Fibroblast of mammary gland (primary cell): ENCODE data around the gene DUS1L.

Source experiments
- DNase-seq: peaks from one replicate; pipeline ENCODE4 v3.0.0-alpha.2; 2010; ENCODE audit warnings: low read depth
- H3K4me3 ChIP-seq: 2 replicates; pipeline ENCODE4 v1.5.1; 2011; ENCODE audit warnings: low read depth, mild to moderate bottlenecking, low read length, moderate library complexity; ENCODE audit not compliant: control insufficient read depth
- CTCF ChIP-seq: conservative IDR thresholded peaks from 2 replicates; pipeline ENCODE4 v1.5.1; 2011; ENCODE audit warnings: low read depth, low read length, inconsistent platforms; ENCODE audit not compliant: control insufficient read depth, insufficient read depth

DUS1L gene

DNA sequence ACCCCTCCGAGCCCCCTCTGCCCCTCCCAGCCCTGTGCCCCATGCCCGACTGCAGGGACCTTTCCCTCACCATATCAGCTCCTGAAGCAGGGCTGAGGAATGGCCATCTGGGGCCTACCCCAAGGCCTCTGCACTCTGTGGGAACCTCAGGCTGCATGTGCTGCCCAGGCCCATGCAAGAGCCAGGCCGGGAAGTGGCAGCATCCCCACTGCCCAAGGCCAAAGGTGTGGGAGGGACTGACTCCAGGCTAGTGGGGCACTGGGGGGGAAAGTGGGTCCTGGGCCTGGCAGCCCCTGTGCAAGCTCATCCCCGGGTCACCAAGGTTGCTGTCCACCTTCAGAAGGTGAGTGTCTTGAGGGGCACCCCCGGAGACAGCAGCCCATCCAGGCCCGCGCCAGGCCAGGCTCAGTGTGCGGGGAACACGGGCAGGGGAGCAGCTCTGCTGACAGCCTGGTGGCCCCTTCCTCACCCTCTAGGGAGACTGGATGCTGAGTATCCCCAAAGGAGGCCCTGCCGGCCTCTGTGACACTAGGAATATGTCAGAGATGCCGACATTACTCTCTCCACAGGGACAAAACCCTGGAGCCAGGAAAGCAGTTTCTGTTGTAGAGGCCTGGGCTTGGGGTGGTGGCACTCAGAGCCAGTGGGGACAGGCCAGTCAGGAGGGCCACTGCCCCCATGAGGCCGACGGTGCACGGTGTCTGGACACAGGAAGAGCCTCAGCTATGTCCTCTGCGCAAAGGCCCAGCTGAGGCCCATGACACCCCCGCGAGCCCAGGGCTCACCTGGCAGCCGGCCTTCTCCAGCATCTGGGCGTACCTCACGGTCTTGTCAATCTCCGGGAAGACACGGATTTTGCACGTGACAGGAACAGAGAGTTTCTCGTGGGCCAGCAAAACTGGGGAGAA is 3.3 kb downstream of the DUS1L start:
- no peak for TF ChIP-seq CTCF
- H3K4me3 ChIP-seq, result no peak overlapping the region
- DNase-seq, result no peak

DNA sequence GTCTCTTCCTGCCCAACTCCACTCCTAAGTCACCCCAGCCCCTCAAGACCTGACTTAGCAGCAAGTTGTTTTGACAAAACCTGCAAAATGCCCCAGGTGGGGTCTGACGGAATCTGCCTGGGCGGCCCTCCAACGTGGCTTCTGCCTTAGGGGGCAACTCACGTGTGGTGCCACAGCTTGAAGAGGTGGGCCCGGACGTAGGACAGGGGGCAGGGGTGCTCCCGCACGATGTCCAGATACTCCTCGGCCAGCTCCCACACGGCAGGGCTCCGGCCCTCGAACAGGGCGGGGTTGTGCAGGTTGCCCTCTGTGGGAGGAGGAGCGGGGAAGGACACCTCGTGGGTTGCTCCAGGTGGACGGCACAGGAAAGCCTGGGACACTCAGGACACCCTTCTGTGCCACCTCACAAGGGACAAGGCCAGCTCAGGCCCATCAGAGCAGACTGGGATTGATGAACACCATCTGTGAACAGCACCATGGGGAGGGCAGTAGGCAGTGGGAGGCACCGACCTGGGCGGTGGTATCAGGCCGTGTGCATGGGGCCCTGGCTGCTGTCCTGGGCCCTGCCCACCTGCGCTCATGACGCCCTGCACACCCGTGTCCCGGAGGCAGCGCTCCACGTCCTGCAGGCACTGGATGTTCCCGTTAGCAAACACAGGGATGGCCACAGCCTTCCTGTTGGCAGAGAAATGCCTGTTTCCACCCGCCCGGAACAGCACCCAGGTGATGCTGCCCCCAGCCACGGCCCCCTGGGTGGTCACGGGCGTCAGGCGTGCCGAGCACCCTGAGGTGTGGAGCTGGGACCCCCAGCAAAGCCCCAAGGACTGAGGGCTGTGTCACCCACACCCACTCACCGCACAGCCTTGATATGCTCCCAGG is 4.3 kb downstream of the DUS1L start:
- DNase-seq, result no peak
- TF ChIP-seq CTCF, result no peak

DNA sequence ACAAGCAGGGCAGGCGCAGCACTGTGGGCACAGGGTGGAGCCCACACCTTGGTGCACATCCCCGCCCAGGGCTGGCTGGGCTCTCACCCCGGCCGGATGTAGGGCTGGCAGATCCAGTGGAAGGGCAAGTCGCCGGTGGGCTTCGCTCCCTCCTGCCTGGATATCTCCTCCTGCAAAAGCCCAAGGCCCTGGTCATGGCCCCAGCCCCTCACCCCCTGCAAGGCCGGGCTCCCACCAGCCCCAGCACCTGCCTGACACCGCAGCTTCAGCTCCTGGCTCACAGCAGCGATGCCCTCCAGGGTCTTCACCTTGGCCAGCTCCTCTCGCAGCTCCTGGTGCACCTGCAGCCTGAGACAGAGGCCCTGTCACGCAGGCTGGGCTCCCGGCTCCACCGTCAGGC is 5.0 kb downstream of the DUS1L start:
- H3K4me3 ChIP-seq, result no peak overlapping the region

More for the DNA sequence above, 4.3 kb downstream of the DUS1L start:
- H3K4me3 ChIP-seq, result no peak overlapping the region

DNA sequence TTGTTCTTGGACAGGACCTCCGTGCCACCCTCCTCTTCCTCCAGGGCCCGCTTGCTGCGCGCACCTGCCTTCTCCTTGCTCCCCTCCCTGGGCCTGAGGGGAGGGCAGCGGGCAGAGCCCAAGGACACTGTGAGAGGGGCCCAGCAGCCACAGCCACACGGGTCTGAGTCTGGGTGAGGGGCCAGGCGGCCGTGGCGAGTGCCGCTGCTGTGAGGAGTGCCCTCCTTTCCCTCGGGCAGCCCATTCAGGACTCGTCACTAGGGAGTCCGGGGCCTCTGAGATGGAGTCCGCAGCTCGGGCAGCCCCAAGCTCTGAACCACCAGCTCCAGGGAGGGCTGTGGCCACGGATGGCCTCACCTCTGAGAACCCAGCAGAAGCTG is 5.6 kb downstream of the DUS1L start:
- no peak overlapping the region for H3K4me3 ChIP-seq
- DNase-seq, result no peak
- no peak for TF ChIP-seq CTCF

More for the DNA sequence above, 5.0 kb downstream of the DUS1L start:
- no peak for TF ChIP-seq CTCF
- DNase-seq, result no peak

DNA sequence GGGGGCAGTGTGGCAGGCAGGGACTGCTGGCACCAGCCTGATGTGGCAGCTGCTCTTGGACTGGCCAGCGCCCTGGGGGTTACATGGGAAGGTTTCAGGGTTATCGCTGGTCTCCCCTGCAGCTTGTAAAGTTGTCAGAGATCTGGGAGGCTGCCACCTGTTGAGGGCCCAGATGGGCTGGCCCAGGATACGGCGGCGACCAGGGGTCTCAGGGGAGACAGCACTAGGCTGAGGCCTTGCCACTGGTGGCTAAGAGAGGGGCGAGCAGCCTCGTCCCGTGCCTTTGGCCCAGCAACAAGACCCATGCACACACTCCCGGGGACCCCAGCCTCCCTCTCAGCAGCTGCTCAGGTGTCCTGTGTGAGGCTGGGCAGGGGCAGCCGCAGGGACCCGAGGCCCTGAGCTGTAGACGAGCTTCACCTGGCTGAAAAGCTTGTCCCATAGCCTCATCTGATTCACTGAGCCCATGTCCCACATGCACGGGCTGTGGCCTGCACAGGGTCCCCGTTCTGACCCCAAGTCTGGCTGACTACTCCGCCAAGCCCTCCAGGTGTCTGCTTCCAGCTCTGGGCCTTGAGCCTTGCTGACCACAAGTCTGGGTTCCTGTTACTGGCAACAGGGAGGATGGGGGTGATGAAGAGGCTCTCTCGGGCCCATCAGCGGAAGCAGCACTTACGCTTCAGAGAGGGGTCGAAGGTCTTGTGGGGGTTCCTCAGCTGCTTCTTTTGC is 6.2 kb downstream of the DUS1L start:
- no peak overlapping the region for H3K4me3 ChIP-seq
- TF ChIP-seq CTCF, result no peak
- no peak for DNase-seq

- no peak for DNase-seq
- TF ChIP-seq CTCF, result no peak
- no peak overlapping the region for H3K4me3 ChIP-seq
Measured at GRCh38 chr17:82058855-82059249, 6.8 kb downstream of the DUS1L start.
